Measurements from ENCODE around the gene BMP6. TPM values are rescaled to one million over a fixed set of nuclear protein-coding genes. Genes with fewer than 3 reads are reported as not detected.

BMP6 gene
- polyA plus RNA-seq, 1 experiment: 0.77 TPM

DNA sequence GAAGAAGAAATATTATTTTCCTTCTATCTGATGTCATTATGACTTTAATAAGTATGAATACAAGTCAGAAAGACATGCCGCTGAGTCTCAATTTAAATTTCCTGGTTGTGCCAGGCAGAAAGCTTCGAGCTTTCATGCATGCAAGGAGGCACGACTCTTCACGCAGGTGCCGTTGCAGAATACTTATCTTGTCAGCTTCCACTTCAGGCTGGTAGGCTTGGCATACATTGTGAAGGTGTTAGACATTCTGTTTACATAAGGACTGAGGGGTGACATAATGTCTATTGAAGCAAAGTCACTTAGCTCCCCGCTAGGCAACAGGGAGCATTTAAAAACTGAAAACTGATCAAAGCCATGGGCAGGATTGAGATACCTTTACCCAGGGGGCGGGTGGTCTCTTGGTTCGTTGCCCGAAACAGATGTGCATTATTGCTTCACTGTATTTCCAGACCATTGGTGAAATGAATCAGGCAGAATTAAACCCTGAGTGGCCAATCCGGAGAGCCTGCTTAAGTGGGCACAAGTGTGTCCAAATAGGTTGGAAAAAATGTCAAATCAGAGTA is 16.4 kb downstream of the BMP6 start:
- ChIA-PET CTCF (interaction anchor here (1.4 kb wide), 1 partner anchor 19 kb away, joined by 3 read pairs; no protein-coding TSS in a partner anchor), POLR2A (interaction anchor here (0.6 kb wide), 1 partner anchor 167 kb away, joined by 3 read pairs; no protein-coding TSS in a partner anchor)
- Histone ChIP-seq H3K27ac (ENCODE audit: low read depth, low read length) (no peak overlapping the region), H3K4me3 (ENCODE audit: low read depth, low read length) (no peak overlapping the region), H3K9me3 (ENCODE audit: control insufficient read depth, insufficient read depth, low read length) (no peaks in the 10 kb centered on the region), H3K27me3 (ENCODE audit: control insufficient read depth, insufficient read depth, low read length) (peaks cover 15% of the 10 kb centered on the region)
- TF ChIP-seq, protein P1, sequence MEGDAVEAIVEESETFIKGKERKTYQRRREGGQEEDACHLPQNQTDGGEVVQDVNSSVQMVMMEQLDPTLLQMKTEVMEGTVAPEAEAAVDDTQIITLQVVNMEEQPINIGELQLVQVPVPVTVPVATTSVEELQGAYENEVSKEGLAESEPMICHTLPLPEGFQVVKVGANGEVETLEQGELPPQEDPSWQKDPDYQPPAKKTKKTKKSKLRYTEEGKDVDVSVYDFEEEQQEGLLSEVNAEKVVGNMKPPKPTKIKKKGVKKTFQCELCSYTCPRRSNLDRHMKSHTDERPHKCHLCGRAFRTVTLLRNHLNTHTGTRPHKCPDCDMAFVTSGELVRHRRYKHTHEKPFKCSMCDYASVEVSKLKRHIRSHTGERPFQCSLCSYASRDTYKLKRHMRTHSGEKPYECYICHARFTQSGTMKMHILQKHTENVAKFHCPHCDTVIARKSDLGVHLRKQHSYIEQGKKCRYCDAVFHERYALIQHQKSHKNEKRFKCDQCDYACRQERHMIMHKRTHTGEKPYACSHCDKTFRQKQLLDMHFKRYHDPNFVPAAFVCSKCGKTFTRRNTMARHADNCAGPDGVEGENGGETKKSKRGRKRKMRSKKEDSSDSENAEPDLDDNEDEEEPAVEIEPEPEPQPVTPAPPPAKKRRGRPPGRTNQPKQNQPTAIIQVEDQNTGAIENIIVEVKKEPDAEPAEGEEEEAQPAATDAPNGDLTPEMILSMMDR (IDR thresholded peaks at IDR 0.05; ENCODE audit: low read depth, low read length): no peak
- DNase-seq (ENCODE audit: low read depth, low spot score): no peak

DNA sequence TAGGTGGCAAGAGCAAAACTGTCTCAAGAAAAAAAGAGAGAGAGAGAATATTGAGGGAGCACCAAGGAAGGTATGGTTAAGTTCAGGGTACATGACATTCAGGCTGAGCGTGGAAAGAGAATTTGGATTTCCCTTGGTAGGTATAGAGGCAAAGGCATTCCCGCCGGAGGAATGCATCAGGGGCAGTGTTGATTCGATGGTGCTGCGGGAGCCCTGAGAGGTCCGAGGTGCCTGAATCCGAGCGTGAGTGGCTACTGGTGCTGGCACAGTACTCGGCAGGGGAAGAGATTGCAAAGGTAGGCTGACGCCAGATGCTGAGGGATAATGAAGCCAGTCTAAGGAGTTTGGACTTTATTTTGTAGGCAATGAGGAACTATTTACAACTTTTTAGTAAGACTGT is 20.0 kb downstream of the BMP6 start:
- H3K9me3 ChIP-seq (ENCODE audit: control insufficient read depth, insufficient read depth, low read length): no peaks in the 10 kb centered on the region
- no peak for DNase-seq (ENCODE audit: low read depth, low spot score)
- POLR2A ChIA-PET: no interaction called here
- CTCF ChIA-PET: no interaction called here
- H3K4me3 ChIP-seq (ENCODE audit: low read depth, low read length): no peak overlapping the region
- no peak overlapping the region for H3K27ac ChIP-seq (ENCODE audit: low read depth, low read length)
- TF ChIP-seq, protein P1 (IDR thresholded peaks at IDR 0.05; ENCODE audit: low read depth, low read length): no peak
- H3K27me3 ChIP-seq (ENCODE audit: control insufficient read depth, insufficient read depth, low read length): peaks cover 13% of the 10 kb centered on the region

DNA sequence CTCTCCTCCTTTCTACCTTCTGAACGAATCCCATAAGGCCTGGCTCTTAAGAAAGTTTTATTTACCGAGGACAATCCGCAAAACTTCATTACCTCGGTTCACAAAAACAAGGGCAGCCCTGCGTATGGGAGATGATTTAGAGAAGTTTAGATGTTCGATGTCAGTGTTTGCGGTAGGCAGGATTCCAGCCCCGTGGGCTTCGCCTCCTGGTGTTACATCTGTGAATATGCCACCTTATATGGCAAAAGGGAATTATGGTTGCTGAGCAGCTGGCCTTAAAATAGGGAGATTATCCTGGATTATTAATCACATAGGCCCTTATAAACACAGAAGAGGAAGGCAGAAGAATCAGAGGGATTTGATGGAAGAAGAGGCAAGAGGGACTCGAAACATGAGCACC is 21.1 kb downstream of the BMP6 start:
- TF ChIP-seq, protein P1 (IDR thresholded peaks at IDR 0.05; ENCODE audit: low read depth, low read length): no peak
- POLR2A ChIA-PET: no interaction called here

DNA sequence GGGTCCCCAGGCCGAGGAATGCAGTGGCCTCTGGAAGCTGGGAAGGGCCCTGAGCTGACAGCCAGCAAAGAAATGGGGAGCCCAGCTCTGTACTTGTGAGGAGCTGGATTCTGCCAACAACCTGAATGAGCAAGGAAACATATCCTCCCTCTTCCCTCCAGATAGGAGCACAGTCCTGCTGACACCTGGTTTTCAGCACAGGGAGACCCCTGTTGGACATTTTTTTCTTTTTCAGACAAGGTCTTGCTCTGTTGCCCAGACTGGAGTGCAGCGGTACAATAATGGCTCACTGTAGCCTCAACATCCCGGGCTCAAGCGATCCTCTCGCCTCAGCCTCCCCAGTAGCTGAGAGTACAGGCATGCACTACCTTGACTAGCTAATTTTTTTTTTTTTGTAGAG is 21.5 kb downstream of the BMP6 start:
- TF ChIP-seq, protein P1 (IDR thresholded peaks at IDR 0.05; ENCODE audit: low read depth, low read length): no peak

More for the DNA sequence above, 21.1 kb downstream of the BMP6 start:
- DNase-seq (ENCODE audit: low read depth, low spot score): no peak
- H3K27ac ChIP-seq (ENCODE audit: low read depth, low read length): no peak overlapping the region
- H3K9me3 ChIP-seq (ENCODE audit: control insufficient read depth, insufficient read depth, low read length): no peaks in the 10 kb centered on the region
- CTCF ChIA-PET: no interaction called here
- no peak overlapping the region for H3K4me3 ChIP-seq (ENCODE audit: low read depth, low read length)
- H3K27me3 ChIP-seq (ENCODE audit: control insufficient read depth, insufficient read depth, low read length): peaks cover 11% of the 10 kb centered on the region

DNA sequence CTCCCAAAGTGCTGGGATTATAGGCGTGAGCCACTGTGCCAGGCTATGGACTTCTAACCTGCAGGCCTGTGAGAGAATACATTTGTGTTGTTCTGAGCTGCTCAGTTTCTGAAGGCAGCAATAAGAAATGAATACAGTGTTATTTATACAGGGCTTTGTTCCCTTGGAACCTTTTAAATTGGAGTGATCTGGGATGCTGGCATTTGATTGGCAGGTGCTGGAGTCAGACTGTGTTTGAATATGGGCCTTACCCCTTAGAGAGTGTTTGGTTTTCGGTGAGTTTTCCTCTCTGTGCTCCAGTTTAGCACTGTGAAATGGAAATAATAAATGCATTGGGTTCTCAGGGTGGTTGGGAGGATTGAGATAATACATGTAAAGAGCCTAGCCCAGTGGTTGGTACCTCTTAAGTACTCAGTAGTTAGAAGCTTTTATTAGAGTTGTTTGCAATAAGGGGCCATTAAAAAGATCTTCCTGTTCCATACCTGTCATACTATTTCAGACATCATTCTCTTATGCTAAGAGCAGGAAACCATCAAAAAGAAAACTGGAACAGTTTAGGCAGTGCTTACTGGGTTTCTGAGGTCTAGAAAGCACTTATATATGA is 22.1 kb downstream of the BMP6 start:
- Histone ChIP-seq H3K27me3 (ENCODE audit: control insufficient read depth, insufficient read depth, low read length) (peaks cover 11% of the 10 kb centered on the region), H3K9me3 (ENCODE audit: control insufficient read depth, insufficient read depth, low read length) (no peaks in the 10 kb centered on the region), H3K4me3 (ENCODE audit: low read depth, low read length) (no peak overlapping the region), H3K27ac (ENCODE audit: low read depth, low read length) (no peak overlapping the region)
- ChIA-PET POLR2A (no interaction called here), CTCF (interaction anchor here (1.3 kb wide), 1 partner anchor 29 kb away, joined by 3 read pairs; no protein-coding TSS in a partner anchor)
- TF ChIP-seq, protein P1 (IDR thresholded peaks at IDR 0.05; ENCODE audit: low read depth, low read length): no peak
- DNase-seq (ENCODE audit: low read depth, low spot score): no peak

More for the DNA sequence above, 21.5 kb downstream of the BMP6 start:
- Histone ChIP-seq H3K27ac (ENCODE audit: low read depth, low read length) (no peak overlapping the region), H3K27me3 (ENCODE audit: control insufficient read depth, insufficient read depth, low read length) (peaks cover 11% of the 10 kb centered on the region), H3K4me3 (ENCODE audit: low read depth, low read length) (no peak overlapping the region), H3K9me3 (ENCODE audit: control insufficient read depth, insufficient read depth, low read length) (no peaks in the 10 kb centered on the region)
- ChIA-PET POLR2A (no interaction called here), CTCF (interaction anchor here (1.3 kb wide), 1 partner anchor 30 kb away, joined by 3 read pairs; no protein-coding TSS in a partner anchor)
- no peak for DNase-seq (ENCODE audit: low read depth, low spot score)

All from AG04450 (cell line).